SH-SY5Y (cell line): Measurements from ENCODE around the gene MIGA1.

Source experiments
- GATA2 ChIP-seq: IDR thresholded peaks from 2 replicates; pipeline ENCODE4 v1.6.1; 2011; ENCODE audit warnings: mild to moderate bottlenecking, low read depth, low read length
- GATA3 ChIP-seq: IDR thresholded peaks from 2 replicates; pipeline ENCODE4 v1.6.1; 2011; ENCODE audit warnings: low read depth, mild to moderate bottlenecking, low read length, moderate library complexity

- no peak for TF ChIP-seq GATA3
- TF ChIP-seq GATA2, result no peak
Observed at GRCh38 chr1:77926561-77927357, 147.3 kb downstream of the MIGA1 start.
